OCI-LY7 (cell line): ENCODE measurements around the gene CALR.
"Not testable (repeated sequence)": the region's sequence is repeated elsewhere in the genome, so short reads cannot be mapped to it uniquely, and the experiment has no call there.

Experiments
- CTCF ChIP-seq: fragments of 200-600 bp; sonication (generic); conservative IDR thresholded peaks from 2 replicates; pipeline ENCODE4 v1.5.1; 2014; ENCODE audit warnings: mild to moderate bottlenecking, antibody characterized with exemption, low read length, moderate library complexity, mixed read lengths
- EZH2phosphoT487 ChIP-seq: fragments of 200-600 bp; sonication (generic); IDR thresholded peaks from 2 replicates; pipeline ENCODE4 v1.6.1; 2018; ENCODE audit warnings: low read depth, borderline replicate concordance, mild to moderate bottlenecking, mixed run types, antibody characterized with exemption, low read length, moderate library complexity, mixed read lengths

GRCh38 chr19:12952050-12952449 is 13.6 kb downstream of the CALR start:
- TF ChIP-seq EZH2phosphoT487, CTCF: not testable (repeated sequence)
